ENCODE data around the gene MYO6.

Gene MYO6

DNA sequence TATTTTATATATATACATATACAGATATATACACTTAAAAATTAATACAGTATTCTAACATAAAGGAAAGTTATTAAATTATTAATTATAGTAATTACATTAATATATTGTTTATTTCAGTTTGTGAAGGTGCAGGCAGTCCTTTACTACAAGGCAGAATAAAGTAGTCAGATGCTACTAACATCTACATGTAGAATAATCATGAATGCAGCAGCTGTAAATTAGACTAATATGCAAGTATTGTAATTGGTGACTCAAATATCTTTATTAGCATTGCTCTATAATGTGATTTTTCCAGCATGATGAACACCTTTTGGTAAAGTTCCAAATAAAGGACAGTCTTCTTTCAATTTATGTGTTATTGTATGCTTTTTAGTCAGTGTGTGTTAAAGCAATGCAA is 17.3 kb downstream of the MYO6 start:
- no peak for DNase-seq (ENCODE audit: low spot score)

DNA sequence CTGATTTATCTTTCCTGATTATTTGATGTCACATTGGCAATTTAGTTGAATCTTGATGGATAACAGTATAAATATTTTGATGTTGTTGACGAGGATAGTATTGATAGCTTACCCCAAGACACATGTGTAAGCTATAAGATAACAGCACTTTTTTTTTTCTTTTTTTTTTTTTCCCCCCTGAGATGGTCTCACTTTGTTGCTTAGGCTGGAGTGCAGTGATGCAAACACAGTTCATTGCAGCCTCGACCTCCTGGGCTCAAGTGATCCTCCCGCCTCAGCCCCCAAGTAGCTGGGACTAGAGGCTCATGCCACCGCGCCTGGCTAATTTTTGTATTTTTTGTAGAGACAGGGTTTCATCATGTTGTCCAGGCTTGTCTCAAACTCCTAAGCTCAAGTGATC is 21.8 kb downstream of the MYO6 start:
- DNase-seq (ENCODE audit: low spot score), result no peak

DNA sequence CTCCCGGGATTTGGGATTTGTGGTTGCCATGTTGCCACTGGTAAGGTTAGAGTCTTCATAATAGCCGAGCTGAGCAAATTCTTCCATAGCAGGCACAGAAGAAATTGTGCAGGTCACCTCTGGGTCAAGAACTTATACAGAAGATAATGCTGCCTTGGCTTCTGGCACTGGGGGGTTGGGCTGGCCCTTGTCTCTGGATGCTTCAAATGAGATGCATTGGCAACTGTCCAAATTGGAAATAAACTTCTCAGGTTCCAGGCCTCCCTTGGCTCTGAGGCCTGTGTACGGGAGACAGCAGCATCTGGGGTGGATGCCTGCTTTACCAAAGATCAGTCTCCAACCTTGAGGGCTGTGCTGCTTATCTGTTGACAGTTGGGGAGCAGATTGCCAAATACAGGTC is 26.2 kb downstream of the MYO6 start:
- DNase-seq (ENCODE audit: low spot score), result no peak

- DNase-seq (ENCODE audit: low spot score), result no peak
Observed at GRCh38 chr6:75776461-75776860, 27.4 kb downstream of the MYO6 start.

DNA sequence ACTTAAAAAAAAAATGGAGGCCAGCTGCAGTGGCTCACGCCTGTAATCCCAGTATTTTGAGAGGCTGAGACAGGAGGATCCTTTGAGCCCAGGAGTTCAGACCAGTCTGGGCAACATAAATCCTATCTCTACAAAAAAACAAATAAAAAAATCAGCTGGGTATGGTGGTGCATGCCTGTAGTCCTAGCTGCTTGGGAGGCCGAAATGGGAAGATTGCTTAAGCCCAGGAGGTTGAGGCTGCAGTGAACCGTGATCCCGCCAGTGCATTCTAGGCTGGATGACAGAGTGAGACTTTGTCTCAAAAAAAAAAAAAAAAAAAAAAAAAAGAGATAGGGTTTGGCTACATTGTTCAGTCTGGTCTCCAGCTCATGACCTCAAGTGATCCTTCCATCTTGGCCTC is 29.7 kb downstream of the MYO6 start:
- DNase-seq (ENCODE audit: low spot score), result no peak

- DNase-seq (ENCODE audit: low spot score), result no peak
Observed at GRCh38 chr6:75786152-75786551, 37.1 kb downstream of the MYO6 start.

GRCh38 chr6:75788894-75789293 is 39.9 kb downstream of the MYO6 start:
- no peak for DNase-seq (ENCODE audit: low spot score)

DNA sequence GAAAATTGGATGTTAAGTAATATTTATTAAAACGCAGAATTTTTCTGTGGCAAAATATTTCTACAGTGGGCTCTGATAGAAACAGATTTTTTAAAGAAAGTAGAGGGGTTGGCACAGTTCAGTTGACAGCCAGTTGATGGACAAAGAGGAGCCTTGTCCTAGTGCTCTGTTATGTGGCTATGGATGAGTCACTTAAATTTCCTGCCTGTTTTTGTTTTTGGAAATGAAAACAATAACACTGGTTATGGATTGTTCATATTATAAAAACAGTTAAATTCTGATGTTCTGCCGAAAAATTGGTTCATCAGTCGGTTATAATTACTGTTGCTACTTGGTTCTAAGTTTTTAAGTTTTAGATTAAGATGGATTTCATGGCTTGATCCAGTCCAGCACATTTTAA is 42.8 kb downstream of the MYO6 start:
- DNase-seq (ENCODE audit: low spot score), result no peak

DNA sequence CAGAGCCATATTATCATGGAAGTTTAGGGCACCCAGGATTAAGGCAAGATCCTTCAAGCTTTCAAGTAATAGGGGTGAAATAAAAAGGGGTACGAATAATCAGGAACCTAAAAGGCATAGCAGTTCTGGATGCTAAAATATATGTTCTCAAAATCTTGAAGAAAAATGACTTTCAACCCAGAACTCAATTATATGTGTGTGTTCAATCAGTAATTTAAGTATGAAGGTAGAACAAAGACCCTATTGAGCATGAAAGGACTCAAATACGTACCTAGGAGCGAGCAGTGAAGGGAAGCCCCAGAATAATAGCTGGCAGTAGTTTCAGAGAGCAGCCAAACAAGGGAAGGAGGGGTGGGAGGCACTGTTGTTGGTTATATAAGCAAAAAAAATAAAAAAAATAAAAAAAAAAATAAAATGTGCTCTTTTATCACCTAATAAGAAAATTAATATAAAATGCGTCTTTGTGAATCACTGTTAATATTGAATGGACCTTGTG is 45.4 kb downstream of the MYO6 start:
- DNase-seq (ENCODE audit: low spot score), result no peak

DNA sequence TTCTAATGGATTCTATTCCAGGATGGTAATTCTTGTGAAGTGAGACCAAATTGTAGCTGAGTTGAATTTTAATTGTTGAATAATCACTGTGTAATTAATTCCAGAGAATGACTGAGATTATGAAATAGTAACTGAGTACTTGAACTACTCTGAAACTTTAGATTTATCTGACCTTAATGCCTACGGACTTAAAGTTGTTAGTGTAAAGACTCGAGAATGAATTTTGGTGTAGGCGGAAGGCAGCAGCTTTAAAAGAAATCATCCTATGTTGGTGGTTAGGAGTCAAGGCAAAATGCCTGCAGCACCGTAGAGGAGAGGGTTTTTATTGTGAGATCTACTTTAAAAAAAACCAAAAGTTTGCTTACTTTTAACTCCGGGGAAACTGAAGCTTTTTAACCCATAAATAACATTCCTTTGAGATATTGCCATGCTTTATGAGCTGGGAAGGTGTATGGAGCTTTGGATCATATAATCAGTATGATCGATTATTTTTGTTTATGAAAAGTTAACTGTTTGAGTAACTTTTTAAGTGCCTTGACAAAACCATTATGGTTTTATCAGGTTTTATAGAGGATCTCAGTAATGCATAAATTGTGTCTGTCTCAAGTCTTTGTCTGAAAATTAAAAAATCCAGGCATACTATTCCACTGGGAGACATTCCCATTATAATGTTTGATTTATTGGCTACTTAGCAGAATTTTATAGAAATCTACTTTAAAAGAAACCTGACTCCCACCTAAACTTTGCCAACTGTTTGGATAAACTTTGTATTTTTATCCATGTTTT is 46.1 kb downstream of the MYO6 start:
- no peak for DNase-seq (ENCODE audit: low spot score)

DNA sequence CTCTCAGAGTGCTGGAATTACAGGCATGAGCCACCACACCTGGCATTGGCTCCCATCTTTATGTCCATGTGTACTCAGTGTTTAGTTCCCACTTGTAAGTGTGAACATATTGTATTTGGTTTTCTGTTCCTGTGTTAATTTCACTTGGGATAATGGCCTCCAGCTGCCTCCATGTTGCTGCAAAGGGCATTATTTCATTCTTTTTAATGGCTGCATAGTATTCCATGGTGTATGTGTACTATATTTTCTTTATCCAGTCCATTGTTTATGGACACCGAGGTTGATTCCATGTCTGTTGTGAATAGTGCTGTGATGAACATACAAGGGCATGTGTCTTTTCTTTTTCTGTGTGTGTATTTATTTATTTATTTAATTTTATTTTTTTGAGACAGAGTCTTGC is 47.7 kb downstream of the MYO6 start:
- DNase-seq (ENCODE audit: low spot score), result no peak

DNA sequence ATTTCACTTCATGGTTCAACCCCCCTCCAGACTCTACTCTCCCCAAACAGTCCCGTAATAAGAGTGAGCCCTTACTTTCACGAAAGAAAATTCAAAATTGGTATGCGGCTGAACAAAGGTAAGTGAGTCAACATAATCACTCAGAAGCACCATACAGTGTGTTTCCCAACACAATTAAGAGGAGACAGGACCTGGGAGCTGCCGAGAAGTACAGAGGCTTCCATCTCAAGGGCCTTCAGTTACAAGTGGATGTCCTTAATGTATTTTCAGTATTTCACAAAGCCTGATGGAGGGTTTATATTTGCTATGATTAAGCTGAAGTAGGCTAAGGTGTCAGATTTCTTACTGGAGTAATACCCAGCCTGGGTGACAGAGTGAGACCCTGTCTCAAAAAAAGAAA is 51.1 kb downstream of the MYO6 start:
- no peak for DNase-seq (ENCODE audit: low spot score)

GRCh38 chr6:75800708-75801505 is 51.9 kb downstream of the MYO6 start:
- no peak for DNase-seq (ENCODE audit: low spot score)

DNA sequence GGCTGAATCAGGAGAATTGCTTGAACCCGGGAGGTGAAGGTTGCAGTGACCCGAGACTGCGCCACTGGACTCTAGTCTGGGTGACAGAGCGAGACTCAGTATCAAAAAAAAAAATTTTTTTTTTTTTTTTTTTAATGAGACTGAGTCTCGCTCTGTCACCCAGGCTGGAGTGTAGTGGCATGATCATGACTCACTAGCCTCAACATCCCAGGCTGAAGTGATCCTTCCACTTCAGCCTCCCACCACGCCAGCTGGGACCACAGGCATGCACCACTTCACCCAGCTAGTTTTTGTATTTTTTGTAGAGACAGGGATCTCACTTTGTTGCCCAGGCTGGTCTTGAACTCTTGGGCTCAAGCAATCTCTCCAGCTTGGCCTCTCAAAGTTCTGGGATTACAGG is 53.3 kb downstream of the MYO6 start:
- no peak for DNase-seq (ENCODE audit: low spot score)

DNA sequence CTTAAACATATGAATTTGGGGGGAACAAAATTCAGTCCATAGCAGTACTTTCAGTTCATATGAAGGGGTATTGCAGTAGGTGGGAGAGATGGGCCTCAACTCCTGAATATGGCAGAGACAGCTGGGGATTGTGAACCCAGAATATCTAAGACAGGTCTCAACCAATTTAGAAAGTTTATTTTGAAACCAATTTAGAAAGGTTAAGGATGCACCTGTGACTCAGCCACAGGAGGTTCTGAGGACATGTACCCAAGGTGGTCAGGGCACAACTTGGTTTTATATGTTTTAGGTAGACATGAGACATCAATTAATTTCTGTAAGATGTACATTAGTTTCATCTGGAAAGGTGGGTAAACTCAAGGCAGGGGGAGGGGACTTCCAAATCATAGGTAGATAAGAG is 59.5 kb downstream of the MYO6 start:
- no peak for DNase-seq (ENCODE audit: low spot score)

DNA sequence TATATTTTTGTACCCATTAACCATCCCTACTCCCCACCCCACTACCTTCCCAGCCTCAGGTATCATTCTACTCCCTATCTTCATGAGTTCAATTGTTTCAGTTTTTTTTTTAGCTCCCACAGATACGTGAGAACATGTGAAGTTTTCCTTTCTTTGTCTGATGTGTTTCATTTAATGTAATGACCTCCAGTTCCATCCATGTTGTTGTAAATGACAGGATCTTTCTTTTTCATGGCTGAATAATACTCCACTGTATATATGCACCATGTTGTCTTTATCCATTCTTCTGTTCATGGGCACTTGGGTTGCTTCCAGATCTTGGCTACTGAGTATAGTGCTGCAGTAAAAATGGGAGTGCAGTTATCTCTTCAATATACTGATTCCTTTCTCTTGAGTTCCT is 63.5 kb downstream of the MYO6 start:
- no peak for DNase-seq (ENCODE audit: low spot score)

DNA sequence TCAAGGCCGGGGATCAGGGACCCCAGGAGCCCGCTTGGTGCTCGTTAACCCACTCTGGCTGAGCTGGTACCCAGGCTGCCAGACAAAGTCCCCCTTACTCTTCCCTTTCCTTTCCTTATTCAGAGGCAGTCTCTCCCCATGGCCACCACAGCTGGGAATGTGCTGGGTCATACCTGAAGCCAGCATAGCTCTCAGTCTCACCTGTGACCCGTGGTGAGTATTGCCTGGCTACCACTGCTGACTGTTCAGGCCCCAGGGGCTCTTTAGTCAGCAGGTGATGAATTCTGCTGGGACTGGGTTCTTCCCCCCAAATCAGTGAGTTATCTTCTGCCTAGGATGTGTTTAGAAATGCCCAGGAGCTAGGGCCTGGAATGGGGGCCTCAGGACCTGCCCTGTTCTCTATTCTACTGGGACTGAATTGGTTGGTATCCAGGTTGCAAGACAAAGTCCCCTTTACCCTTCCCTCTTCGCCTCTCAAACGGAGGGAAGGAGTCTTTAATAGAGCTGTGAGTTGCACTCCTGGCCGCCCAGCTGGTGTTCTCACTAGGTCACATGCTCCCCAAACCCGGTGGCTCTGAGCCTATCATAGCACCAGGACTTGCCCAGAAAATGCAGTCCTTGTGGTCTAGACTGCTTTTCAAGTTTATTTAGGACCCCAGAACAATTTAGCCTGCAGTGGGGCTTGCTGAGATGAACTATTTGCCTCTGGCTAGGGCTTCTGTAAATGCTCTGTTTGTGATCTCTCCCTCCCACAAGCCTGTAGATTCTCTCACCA is 64.6 kb downstream of the MYO6 start:
- DNase-seq (ENCODE audit: low spot score), result no peak

DNA sequence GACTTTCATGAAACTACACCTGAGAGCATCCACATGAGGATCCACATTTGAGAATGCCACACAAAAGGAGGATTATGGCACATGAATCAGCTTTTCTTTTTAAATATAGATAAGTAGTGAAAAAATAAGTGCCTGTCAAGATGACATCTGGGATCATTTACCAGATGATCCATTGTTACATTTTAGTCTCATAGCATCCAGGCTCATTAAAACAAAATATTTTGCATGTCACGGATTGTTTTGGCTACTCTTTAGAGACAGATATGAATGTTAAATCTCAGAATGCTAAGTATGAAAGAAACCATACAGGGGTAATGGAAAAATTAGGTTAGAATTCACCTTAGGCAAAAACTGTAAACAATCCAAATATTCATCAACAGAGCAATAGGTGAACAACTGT is 66.7 kb downstream of the MYO6 start:
- no peak for DNase-seq (ENCODE audit: low spot score)

DNA sequence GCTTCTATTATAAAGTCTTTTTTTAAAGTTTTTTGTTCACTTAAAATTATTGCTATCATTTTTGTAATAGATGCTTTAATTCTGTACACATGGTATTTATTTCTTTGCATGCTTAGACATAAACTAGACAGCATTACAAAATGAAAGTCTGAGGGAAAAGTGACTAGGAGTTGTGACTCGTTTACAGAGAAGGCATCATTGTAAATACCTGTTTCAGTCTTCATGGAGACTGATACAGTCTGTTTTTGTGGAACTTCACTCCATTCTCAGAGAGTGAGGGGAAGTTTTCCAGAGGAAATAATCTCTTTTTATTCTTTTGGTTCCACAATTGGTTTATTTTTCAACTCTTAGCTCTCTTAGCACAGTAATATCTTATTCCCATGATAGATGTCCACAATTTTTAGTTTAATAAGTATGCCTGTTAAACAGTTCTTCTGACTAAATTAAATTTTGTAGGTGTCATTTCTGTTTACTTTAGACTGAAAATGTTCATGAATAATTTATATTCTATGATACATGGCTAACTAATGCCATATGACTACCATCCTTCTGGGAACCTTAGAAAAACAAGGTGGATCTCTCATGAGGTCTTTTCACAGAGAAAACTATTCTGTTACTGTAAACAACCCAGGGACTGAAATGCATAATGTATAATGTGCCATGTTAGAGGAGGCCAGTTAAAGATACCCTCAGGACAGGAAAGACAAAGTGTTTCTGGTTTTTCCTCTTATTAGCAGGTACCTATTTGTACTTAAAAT is 69.2 kb downstream of the MYO6 start:
- no peak for DNase-seq (ENCODE audit: low spot score)

DNA sequence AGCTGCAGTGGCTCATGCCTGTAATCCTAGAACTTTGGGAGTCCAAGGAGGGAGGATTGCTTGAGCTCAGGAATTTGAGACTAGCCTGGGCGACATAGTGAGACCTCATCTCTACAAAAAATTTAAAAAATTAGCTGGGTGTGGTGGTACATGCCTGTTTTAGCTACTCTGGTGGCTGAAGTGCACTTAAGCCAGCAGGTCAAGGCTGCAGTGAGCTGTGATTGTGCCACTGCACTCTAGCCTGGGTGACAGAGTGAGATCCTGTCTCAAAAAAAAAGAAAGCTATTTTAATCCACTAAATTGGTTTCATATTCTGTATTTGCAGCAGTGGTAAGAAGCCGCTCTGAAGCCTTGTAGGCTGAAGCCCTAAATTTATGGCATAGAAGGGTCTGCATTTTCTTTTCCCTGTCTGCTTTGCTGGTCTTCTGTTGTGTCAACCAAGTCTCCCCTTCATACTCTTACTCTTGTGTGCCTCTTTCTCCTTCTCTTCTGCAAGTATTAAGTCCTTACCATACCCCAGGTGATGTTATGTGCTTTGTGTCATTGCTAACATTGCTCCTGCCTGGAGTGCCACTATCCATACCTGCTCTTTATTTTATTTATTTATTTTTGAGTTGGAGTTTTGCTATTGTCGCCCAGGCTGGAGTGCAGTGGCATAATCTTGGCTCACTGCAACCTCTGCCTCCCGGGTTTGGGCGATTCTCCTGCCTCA is 70.9 kb downstream of the MYO6 start:
- DNase-seq (ENCODE audit: low spot score), result no peak

DNA sequence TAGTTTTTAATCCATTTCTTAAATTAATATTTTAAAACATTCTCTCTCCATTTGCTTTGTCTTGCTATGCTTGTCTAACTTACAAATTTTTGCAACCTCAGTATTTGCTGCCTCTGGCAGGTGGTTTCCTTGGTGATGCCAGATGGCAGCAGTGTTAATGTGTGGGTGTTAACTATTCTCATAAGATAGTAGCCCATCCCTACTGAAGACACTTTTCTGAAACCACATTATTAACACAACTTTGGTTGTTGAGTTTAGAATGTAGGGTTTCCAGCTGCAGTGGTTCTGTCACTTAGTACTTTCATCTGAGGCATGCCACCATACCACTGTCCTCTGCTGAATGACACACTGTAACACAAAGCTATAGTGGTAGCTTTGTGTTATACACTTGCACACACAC is 75.1 kb downstream of the MYO6 start:
- no peak for DNase-seq (ENCODE audit: low spot score)

All from RKO (cell line).